Right renal cortex interstitium (tissue), 3 donors: ENCODE data around the gene MANBA. TPM values are rescaled to one million over a fixed set of nuclear protein-coding genes. Genes with fewer than 3 reads are reported as not detected.
A peak's percentile ranks its signal among the peaks of the same experiment; 100 is the strongest.
"Not testable (repeated sequence)": the region's sequence is repeated elsewhere in the genome, so short reads cannot be mapped to it uniquely, and the experiment has no call there.

Source experiments
- DNase-seq, 3 donors: peaks; one replicate each; pipeline ENCODE4 v3.0.0-alpha.2; 2013; ENCODE audit warnings: low read depth in 3 of 3, low spot score in 2 of 3
- polyA plus RNA-seq, 3 donors: library from polyadenylated mRNA; unstranded; fragments of 120-200 nt; gene quantifications; one replicate each; pipeline ENCODE4 v1.2.1, GENCODE V29; 2013; ENCODE audit not compliant: insufficient read length in 3 of 3

MANBA gene
- polyA plus RNA-seq, 3 donors = 20.3 to 21.9 (median 20.6) TPM

GRCh38 chr4:102764901-102765300 lies 4.1 kb upstream of the MANBA start:
- DNase-seq = no peak

GRCh38 chr4:102761906-102762305 lies 1.1 kb upstream of the MANBA start:
- DNase-seq = no peak

GRCh38 chr4:102761296-102761701 lies 531 bp upstream of the MANBA start:
- peak in 2 of 3 donors; percentile 23 to 45 for DNase-seq

- peak in 2 of 3 donors; percentile 29 to 48 for DNase-seq
Measured at GRCh38 chr4:102759831-102760644, 730 bp downstream of the MANBA start.

- DNase-seq = no peak
Measured at GRCh38 chr4:102758241-102759160, 2.3 kb downstream of the MANBA start.

GRCh38 chr4:102757681-102758080 lies 3.1 kb downstream of the MANBA start:
- no peak for DNase-seq

GRCh38 chr4:102754044-102754443 lies 6.7 kb downstream of the MANBA start:
- no peak for DNase-seq

- no peak for DNase-seq
Measured at GRCh38 chr4:102751941-102752340, 8.8 kb downstream of the MANBA start.

GRCh38 chr4:102743352-102743751 lies 17.4 kb downstream of the MANBA start:
- DNase-seq = not testable (repeated sequence)

GRCh38 chr4:102738802-102739201 lies 22.0 kb downstream of the MANBA start:
- not testable (repeated sequence) for DNase-seq

GRCh38 chr4:102736636-102737549 lies 23.9 kb downstream of the MANBA start:
- DNase-seq = no peak

GRCh38 chr4:102735582-102735981 lies 25.2 kb downstream of the MANBA start:
- no peak for DNase-seq

- no peak for DNase-seq
Measured at GRCh38 chr4:102734591-102735385, 26.0 kb downstream of the MANBA start.

- DNase-seq = no peak
Measured at GRCh38 chr4:102734116-102734515, 26.7 kb downstream of the MANBA start.

GRCh38 chr4:102733084-102733483 lies 27.7 kb downstream of the MANBA start:
- no peak for DNase-seq

GRCh38 chr4:102732678-102733077 lies 28.1 kb downstream of the MANBA start:
- no peak for DNase-seq

- no peak for DNase-seq
Measured at GRCh38 chr4:102730968-102731533, 29.7 kb downstream of the MANBA start.

GRCh38 chr4:102729486-102729885 lies 31.3 kb downstream of the MANBA start:
- not testable (repeated sequence) for DNase-seq

- not testable (repeated sequence) for DNase-seq
Measured at GRCh38 chr4:102726919-102727318, 33.8 kb downstream of the MANBA start.
